GM15510 (cell line): ENCODE measurements around the gene LCNL1.

ENCODE experiments used
- POLR2A ChIP-seq: IDR thresholded peaks from 3 replicates; pipeline ENCODE4 v1.6.1; 2011; ENCODE audit warnings: borderline replicate concordance; ENCODE audit not compliant: insufficient read length; ENCODE audit errors: extremely low read depth

The LCNL1 gene

DNA sequence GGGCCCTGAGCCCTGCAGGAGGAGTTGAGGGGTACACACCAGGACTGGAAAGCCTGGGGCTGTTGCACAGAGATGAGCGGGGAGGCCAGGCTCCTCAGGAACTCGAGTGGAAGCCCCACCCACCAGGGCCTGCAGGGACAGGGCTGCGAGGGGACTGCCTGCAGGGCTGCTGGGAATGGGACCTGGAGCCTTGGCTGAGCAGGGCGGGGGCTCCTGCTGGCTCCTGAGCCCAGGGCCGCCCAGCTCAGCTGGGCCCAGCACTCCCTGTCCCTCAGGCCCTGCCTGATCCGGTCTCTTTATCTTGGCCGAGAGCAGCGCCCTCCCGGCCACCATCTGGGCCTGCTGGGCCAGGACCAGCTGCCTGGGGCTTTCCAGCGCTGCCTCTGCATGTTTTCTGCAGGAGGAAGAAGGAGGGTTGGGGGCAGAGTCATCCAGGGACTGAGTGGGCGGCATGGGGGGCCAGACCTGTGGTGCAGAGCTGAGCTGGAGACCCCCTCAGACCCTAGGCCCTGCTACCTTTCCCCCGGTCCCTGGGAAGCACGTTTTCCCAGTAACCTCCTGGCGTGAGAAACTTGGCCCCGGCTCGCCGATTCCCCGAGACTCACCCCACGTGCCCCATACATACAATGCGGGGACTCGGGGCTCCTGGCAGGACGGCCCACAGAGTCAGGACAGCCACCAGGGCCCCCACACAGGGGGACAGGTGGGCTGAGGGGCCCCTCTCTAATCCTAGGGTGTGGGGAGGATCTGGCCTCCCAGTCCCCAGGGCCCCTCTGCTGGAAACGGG is 21.3 kb upstream of the LCNL1 start:
- TF ChIP-seq POLR2A = no peak

DNA sequence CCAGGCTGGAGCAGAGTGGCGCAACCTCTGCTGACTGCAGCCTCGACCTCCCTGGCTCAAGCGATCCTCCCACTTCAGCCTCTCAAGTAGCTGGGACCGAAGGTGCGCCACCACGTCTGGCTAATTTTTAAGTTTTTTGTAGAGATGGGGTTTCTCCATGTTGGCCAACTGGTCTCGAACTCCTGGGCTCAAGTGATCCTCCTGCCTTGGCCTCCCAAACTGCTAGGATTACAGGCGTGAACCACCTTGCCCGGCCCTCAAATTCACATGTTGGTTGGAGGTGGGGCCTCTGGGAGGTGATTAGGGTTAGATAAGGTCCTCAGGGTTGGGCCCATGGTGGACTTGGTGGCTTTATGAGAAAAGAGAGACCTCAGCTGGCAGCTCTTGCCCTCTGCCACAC is 20.6 kb upstream of the LCNL1 start:
- no peak for TF ChIP-seq POLR2A

DNA sequence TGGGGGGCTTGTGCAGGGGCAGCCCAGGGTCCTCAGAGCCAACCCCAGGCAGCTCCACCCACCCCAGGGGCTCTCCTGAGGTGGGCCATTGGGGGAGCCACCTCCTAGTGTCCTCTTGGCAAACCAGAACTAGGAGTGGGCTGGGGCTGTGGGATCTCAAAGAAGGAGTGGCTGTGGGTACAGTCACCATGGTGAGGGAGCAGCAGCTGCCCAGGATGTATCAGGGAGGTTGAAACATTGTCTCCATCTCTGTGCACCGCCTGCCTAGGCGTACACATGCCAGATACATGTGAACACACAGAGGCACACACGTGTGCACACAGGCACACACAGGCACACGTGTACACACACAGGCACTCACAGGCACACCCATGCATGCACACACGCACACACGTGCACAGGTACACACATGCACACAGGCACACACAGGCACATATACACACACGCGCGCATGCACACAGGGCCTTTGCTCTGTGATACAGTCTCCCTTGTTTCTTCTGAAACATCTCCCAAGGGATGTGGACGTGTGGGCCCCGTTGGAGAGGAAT is 20.0 kb upstream of the LCNL1 start:
- no peak for TF ChIP-seq POLR2A

DNA sequence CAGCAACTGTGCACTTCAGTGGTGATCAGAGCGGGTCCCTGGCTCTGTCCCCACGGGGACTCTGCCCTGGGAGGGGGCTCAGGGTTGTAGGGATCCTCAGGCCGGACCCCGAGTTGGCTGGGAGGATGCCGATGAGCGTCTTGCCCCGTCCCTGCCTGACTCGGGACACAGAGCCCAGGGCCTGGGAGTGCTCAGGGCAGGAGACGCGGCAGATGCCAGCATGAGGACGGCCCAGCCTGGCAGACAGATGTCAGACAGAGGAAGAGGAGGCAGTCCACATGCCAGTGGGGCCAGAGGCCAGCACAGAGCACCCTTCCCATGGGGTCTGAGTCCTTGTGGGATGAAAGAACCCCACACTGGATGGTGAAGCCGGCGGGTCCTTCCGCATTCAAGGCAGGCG is 19.5 kb upstream of the LCNL1 start:
- TF ChIP-seq POLR2A = no peak

DNA sequence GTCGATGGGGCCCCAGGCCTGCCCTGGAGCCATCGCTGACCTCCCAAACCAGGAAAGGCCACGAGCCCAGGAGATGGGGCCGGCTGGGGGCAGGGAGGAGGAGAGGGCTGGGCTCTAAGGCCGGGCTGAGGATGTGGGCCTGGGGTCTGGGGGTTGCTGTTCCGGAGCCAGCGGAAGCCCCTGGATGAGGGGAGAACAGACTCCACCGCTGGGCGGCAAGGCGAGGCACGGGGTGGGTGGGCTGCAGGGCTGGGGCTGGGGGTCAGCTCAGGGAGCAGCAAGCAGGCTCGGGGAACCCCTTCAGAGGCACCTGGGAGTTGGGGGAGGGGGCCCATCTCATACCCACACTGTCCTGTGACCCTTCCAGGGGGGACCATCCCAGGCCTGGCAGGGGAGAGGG is 19.0 kb upstream of the LCNL1 start:
- no peak for TF ChIP-seq POLR2A

DNA sequence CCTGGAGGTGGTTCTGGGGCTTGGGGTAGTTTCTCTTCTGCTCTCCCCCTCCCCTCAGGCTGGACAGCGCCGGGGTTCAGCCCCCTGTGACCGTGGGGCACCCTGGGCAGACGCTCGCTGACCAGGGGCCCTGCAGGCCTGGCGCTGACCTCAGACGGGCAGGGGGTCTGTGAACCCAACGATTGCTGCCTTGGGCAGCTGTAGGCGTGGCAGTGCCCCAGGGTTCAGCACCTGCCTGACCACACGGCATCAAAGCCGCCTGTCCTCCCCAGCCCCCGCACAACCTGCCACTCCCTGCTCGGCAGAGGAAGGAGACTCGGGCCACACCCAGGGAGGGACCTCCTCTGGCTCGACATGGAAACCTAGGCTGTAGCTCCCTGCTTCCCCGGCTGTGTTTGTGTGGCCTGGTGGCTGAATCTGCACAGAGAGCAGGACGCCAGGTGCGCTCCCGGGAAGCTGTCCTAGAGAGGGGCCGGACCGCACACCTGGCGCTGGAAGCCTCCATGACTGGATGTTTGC is 18.6 kb upstream of the LCNL1 start:
- TF ChIP-seq POLR2A = no peak

DNA sequence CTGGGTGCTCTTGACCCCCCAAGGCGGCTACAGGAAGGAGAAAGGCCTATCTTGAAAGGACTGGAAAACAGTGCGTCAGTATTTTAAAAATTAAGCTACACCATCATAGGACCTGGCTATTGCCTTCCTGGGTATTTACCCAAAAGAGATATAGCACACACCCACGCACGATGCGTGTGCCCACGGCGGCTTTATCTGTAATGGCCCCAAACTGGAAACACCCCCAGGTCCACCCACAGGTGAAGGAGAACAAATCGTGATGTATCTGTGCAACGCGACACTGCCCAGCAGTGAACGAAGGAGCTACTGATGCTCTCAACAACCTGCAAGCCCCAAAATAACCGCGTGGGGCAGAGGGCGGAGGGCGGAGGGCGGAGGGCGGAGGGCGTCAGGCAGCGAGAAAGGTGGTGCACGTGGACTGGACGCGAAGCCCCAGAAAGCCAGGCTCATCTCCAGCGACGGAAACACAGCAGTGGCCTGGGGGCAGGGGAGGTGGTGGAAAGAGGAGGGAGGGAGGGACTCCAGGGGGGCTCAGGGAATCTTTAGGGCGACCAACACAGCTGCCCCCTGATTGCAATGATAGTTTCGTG is 17.9 kb upstream of the LCNL1 start:
- TF ChIP-seq POLR2A = no peak

DNA sequence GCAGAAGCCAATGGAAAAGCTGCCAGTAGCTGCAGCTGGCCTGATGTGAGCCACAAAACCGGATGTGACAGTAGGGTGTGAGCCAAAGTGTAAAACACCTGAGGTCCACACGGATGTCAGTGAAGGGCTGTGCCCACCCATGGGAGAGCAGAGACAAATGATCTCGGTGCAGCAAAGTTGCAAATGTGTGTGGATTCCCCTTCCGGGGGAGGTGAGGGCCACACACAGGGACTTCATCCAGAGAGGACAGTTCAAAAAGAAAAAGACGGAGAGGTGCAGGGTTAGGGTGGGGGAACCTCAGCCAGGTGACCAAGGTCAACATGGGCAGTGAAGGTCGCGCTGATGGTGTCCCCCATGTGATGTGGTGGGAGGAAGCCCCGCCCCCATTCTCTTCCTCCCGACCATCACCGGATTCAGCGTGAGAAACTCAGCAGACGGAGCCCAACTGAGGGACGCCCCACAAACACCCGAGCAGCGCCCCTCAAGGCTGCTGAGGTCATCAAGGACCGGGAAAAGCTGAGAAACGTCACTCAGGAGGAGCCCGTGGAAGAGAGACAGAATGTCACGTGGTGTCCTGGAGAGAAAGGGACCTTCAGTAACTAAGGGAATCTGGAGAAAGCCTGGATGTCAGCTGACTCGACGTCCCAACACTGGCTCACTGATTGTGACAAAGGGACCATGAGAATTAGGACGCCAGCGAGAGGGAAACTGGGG is 16.9 kb upstream of the LCNL1 start:
- no peak for TF ChIP-seq POLR2A

DNA sequence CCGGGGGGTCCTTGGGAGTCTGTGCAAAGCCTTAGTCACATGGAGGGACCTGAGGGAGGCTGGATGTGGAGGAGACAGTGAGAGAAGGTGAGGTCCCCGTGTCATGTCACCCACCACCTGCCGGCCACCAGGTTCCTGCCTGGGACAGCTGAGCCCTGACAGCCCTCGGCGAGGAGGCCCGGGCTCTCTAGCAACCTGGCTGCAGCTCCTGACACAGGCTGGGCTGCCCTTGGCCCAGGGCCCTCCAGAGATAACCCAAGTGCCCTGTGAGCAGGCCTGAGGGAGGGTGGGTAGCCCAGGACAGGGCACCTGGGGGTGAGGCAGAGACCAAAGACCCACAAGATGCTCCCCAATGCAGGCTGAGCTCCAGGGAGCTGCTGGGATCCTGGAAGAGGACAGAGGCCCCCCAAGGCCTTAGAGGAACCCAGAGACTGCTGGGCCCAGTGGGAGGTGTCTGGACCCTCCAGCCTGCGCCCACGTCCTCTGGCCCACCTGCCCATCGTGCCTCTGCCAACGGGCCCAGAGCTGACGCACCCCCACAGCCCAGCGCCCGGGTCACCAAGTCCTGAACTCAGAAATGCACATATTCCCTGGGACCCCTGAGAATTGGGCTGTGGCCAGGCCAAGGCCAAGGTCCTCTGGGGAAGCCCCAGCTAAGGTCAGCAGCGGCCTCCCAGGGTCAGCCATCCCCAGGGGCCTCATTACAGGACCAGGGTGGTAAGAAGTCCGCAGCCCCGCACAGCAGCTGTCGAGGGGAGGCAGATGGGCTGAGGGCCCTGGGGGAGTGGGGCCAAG is 14.3 kb upstream of the LCNL1 start:
- TF ChIP-seq POLR2A = no peak

DNA sequence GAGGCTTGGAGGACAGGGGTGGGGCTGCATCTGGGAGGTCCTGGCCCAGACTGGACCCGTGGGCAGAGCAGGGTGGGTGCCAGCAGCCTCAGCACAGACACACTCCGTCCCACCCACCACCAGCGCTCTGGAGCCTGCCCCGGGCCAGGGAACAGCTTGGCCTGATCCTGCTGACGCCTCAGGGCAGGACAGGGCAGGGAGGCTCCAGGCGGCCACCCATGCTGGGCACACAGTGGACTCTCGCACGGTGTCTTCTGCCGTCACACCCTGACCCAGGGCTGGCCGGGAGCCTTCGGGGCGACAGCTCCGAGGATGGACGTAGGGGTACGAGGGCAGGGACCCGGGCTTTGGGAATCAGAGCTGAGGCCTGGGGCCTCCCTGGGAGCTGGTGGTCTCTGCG is 13.6 kb upstream of the LCNL1 start:
- no peak for TF ChIP-seq POLR2A

DNA sequence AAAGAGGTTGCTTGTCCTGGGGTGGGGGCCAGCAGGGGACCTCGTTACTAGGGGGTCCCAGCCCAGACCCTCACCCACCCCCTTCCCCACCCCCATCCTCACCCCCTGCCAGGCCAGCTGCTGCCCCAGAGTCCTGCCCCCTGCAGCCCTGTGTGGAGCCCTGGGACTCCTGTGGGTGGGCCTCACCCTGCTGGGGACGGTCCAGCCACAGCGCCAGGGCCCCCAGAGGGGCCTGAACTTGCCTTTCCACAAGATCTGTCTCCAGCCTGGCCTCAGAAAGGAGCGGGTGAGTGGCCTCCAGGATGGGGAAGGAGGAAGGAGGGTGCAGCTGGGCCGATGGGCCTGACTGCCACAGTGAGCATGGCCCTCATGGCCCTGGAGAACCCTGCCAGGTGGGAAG is 13.0 kb upstream of the LCNL1 start:
- TF ChIP-seq POLR2A = no peak

DNA sequence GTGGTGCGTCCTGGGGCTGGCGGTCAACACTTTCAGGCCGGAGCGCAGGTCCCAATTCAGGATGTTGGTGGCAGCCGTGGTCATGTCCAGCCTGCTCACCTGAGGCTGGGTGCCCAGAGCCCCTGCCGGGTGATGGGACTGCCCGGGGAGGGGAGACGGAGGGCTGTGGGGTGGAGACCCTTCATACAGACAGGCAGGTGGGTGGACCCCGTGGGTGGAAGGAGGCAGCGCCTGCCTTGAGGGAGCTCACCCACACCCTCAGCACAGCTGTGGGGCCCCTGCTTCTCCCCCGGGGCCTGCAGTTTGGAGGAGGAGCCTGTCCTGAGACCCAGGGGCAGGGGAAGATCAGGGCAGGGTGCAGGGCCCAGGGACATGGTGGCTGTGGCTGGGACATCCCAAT is 12.4 kb upstream of the LCNL1 start:
- TF ChIP-seq POLR2A = no peak

DNA sequence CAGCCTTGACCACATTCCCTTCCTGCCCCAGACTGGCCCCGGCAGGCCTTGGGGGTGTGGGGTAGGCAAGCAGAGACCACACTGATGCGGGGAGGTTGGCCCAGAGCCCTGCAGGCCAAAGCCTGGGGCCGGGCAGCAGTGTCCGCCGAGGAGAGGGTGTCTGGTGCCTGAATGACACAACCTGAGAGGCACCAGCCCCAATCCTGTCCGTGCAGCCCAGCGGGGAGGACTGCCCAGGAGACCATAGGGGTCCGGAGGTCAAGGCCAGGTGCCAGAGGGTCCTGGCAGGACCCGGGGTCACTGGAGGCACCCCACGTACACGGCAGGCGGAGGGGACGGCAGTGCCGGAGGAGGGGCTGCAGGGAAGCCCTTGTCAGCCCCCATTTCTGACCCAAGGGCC is 11.0 kb upstream of the LCNL1 start:
- no peak for TF ChIP-seq POLR2A

DNA sequence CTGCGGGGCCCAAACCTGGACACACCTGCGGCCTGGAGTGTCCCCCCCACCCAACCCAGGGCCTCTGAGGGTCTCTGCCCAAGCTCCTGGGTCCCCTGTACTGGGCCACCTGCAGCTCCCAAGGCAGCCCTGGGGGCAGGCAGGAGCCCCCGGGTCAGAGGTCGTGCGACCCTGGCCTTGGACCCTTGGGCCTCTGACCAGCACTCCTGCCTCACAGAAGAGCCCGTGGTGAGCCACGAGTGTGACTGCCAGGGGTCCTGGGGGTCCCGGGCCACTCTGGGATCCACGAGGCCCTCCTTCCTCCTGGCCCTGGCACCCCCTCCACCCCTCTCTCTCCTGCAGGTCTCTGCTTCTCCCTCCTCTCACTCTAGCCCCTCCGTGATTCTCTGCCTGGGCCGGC is 10.5 kb upstream of the LCNL1 start:
- TF ChIP-seq POLR2A = no peak
